H9 (cell line): ENCODE results near the gene TMEM150B. TPM values are rescaled to one million over a fixed set of nuclear protein-coding genes. Genes with fewer than 3 reads are reported as not detected.
"Not testable (repeated sequence)": the region's sequence is repeated elsewhere in the genome, so short reads cannot be mapped to it uniquely, and the experiment has no call there.

Experiments used
- DNase-seq: peaks from one replicate; pipeline ENCODE4 v3.0.0-alpha.2; 2017
- H2AFZ ChIP-seq: one replicate; pipeline ENCODE4 v1.6.1; 2013; ENCODE audit warnings: mild to moderate bottlenecking, low read length, control low read depth, moderate library complexity
- H2AK5ac ChIP-seq: 2 replicates; pipeline ENCODE4 v1.6.1; 2013; ENCODE audit warnings: low read length, control low read depth, mixed read lengths; ENCODE audit not compliant: insufficient read length
- H2BK120ac ChIP-seq: one replicate; pipeline ENCODE4 v1.6.1; 2013; ENCODE audit warnings: low read depth, mild to moderate bottlenecking, low read length, control low read depth, inconsistent platforms; ENCODE audit not compliant: poor library complexity, severe bottlenecking
- H2BK12ac ChIP-seq: 2 replicates; pipeline ENCODE4 v1.6.1; 2013; ENCODE audit warnings: low read length, control low read depth, mixed read lengths, low read depth; ENCODE audit not compliant: insufficient read length
- H2BK15ac ChIP-seq: 2 replicates; pipeline ENCODE4 v1.6.1; 2013; ENCODE audit warnings: low read depth, low read length, control low read depth
- H2BK20ac ChIP-seq: one replicate; pipeline ENCODE4 v1.6.1; 2013; ENCODE audit warnings: low read depth, mild to moderate bottlenecking, low read length, control low read depth, inconsistent platforms; ENCODE audit not compliant: poor library complexity, severe bottlenecking
- H2BK5ac ChIP-seq: 2 replicates; pipeline ENCODE4 v1.6.1; 2013; ENCODE audit warnings: low read length, control low read depth, mixed read lengths; ENCODE audit not compliant: insufficient read length
- H3K14ac ChIP-seq: 2 replicates; pipeline ENCODE4 v1.6.1; 2013; ENCODE audit warnings: low read length, control low read depth; ENCODE audit not compliant: insufficient read depth
- H3K18ac ChIP-seq: 2 replicates; pipeline ENCODE4 v1.6.1; 2013; ENCODE audit warnings: low read depth, mild to moderate bottlenecking, mixed read lengths, low read length, control low read depth; ENCODE audit not compliant: insufficient read length
- H3K23ac ChIP-seq: 2 replicates; pipeline ENCODE4 v1.6.1; 2013; ENCODE audit warnings: low read length, control low read depth, mixed read lengths, low read depth; ENCODE audit not compliant: insufficient read length
- H3K23me2 ChIP-seq: 2 replicates; pipeline ENCODE4 v1.6.1; 2013; ENCODE audit warnings: low read depth, mild to moderate bottlenecking, mixed read lengths, low read length, control low read depth; ENCODE audit not compliant: insufficient read length, poor library complexity, severe bottlenecking
- H3K27ac ChIP-seq: 2 replicates; pipeline ENCODE4 v1.5.1; 2013; ENCODE audit warnings: low read length, control low read depth, mixed read lengths, low read depth; ENCODE audit not compliant: insufficient read length
- H3K27me3 ChIP-seq: 2 replicates; pipeline ENCODE4 v1.6.1; 2013; ENCODE audit warnings: low read length, control low read depth, inconsistent platforms; ENCODE audit not compliant: insufficient read depth
- H3K4ac ChIP-seq: 2 replicates; pipeline ENCODE4 v1.6.1; 2013; ENCODE audit warnings: low read depth, mild to moderate bottlenecking, control low read depth, inconsistent platforms, low read length, moderate library complexity
- H3K4me1 ChIP-seq: 2 replicates; pipeline ENCODE4 v1.6.1; 2013; ENCODE audit warnings: low read length, control low read depth, inconsistent platforms; ENCODE audit not compliant: insufficient read depth
- H3K4me2 ChIP-seq: 2 replicates; pipeline ENCODE4 v1.6.1; 2013; ENCODE audit warnings: low read length, control low read depth, mixed read lengths; ENCODE audit not compliant: insufficient read length, insufficient read depth
- H3K56ac ChIP-seq: 2 replicates; pipeline ENCODE4 v1.6.1; 2013; ENCODE audit warnings: low read depth, mild to moderate bottlenecking, mixed read lengths, low read length, control low read depth; ENCODE audit not compliant: insufficient read length
- H3K79me1 ChIP-seq: 2 replicates; pipeline ENCODE4 v1.6.1; 2013; ENCODE audit warnings: low read depth, mild to moderate bottlenecking, moderate library complexity, low read length, control low read depth, inconsistent platforms; ENCODE audit not compliant: insufficient read depth, poor library complexity, severe bottlenecking
- H3K79me2 ChIP-seq: 2 replicates; pipeline ENCODE4 v1.6.1; 2013; ENCODE audit warnings: low read length, control low read depth, inconsistent platforms; ENCODE audit not compliant: insufficient read depth
- H3K9ac ChIP-seq: 2 replicates; pipeline ENCODE4 v1.6.1; 2013; ENCODE audit warnings: low read length, control low read depth, mixed read lengths; ENCODE audit not compliant: insufficient read length; ENCODE audit errors: extremely low read depth
- H3K9me3 ChIP-seq: one replicate; pipeline ENCODE4 v1.6.1; 2013; ENCODE audit warnings: low read depth, low read length, inconsistent platforms; ENCODE audit not compliant: control insufficient read depth
- H3T11ph ChIP-seq: one replicate; pipeline ENCODE4 v1.6.1; 2013; ENCODE audit warnings: mild to moderate bottlenecking, low read length, control low read depth, inconsistent platforms
- H4K20me1 ChIP-seq: one replicate; pipeline ENCODE4 v1.6.1; 2013; ENCODE audit not compliant: control insufficient read depth, insufficient read length, insufficient read depth
- H4K5ac ChIP-seq: 2 replicates; pipeline ENCODE4 v1.6.1; 2013; ENCODE audit warnings: low read depth, mild to moderate bottlenecking, mixed read lengths, low read length, control low read depth; ENCODE audit not compliant: insufficient read length
- H4K8ac ChIP-seq: replicated peaks from 2 replicates; pipeline ENCODE4 v1.6.1; 2013; ENCODE audit warnings: low read length, control low read depth, mixed read lengths, low read depth; ENCODE audit not compliant: insufficient read length
- H4K91ac ChIP-seq: 2 replicates; pipeline ENCODE4 v1.6.1; 2013; ENCODE audit warnings: low read depth, mild to moderate bottlenecking, moderate library complexity, mixed read lengths, low read length, control low read depth; ENCODE audit not compliant: insufficient read length
- H3K27ac Mint-ChIP-seq, 3 experiments: 2 replicates in 2 of 3; 3 replicates in 1 of 3; pipeline ENCODE4 v1.8.0; 2020 to 2021; ENCODE audit warnings: mixed read lengths in 3 of 3, mild to moderate bottlenecking in 1 of 3, moderate library complexity in 1 of 3
- H3K27me3 Mint-ChIP-seq: 2 replicates; pipeline ENCODE4 v1.8.0; 2021; ENCODE audit warnings: low read depth, mild to moderate bottlenecking, moderate library complexity, mixed read lengths
- H3K36me3 Mint-ChIP-seq, 3 experiments: 2 replicates in 2 of 3; 3 replicates in 1 of 3; pipeline ENCODE4 v1.8.0; 2020 to 2021; ENCODE audit warnings: low read depth in 3 of 3, mixed read lengths in 3 of 3; ENCODE audit not compliant: insufficient read depth in 1 of 3
- H3K4me1 Mint-ChIP-seq, 2 experiments: 2 replicates each; pipeline ENCODE4 v1.8.0; 2020; ENCODE audit warnings: mixed read lengths in 2 of 2
- H3K4me3 Mint-ChIP-seq, 2 experiments: 2 replicates in 1 of 2; 3 replicates in 1 of 2; pipeline ENCODE4 v1.8.0; 2020 to 2021; ENCODE audit warnings: mild to moderate bottlenecking in 2 of 2, mixed read lengths in 2 of 2, moderate library complexity in 1 of 2
- H3K9me3 Mint-ChIP-seq, 2 experiments: 2 replicates in 1 of 2; 3 replicates in 1 of 2; pipeline ENCODE4 v1.8.0; 2020; ENCODE audit warnings: mild to moderate bottlenecking in 2 of 2, mixed read lengths in 2 of 2, moderate library complexity in 1 of 2
- WGBS: extraction: QIAGEN DNeasy Blood & Tissue Kit; methylation state at CpG from one replicate; pipeline ENCODE4 v1.1.7; 2013; ENCODE audit warnings: missing lambda C conversion rate, low lambda C conversion rate, mixed read lengths; ENCODE audit not compliant: insufficient read length; ENCODE audit errors: extremely low coverage; 5-methylcytosine and 5-hydroxymethylcytosine counted together
- total RNA-seq: library from RNA; stranded (reverse); gene quantifications from 2 replicates; pipeline ENCODE4 v1.2.1, GENCODE V29; 2021
- TF ChIP-seq, protein P1 (sequence below): fragments of 200-600 bp; sonication (generic); conservative IDR thresholded peaks from 3 replicates; pipeline ENCODE4 v1.8.0; 2021; ENCODE audit warnings: antibody characterized with exemption, mild to moderate bottlenecking

The TMEM150B gene
- total RNA-seq, 1 experiment from 2014 or later: 0.63 TPM

DNA sequence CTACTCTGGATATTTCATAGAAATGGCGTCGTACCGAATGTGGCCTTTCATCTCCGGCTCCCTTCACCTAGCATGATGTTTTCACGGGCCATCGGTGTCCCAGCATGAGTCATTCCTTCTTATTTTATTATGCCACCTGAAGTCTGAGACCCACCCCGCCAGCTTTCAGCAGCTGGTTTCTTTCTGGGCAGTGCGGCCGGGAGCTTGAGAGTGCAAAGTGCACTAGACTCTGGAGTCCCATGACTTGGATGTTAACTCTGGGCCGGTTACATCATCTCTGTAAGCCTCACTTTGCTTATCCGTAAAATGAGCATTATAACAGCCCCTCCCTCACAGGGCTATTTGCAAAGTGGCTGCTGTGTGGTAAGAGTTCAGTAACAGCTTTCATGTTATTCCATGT is 8.7 kb upstream of the TMEM150B start:
- Histone ChIP-seq H4K5ac (no peak overlapping the region), H3K18ac (no peak overlapping the region), H3K27me3 (no peaks in the 10 kb centered on the region; the same call in 1 of the 2 replicates), H3K27ac (no peak overlapping the region), H3K56ac (no peak overlapping the region), H2BK20ac (no peak overlapping the region), H4K91ac (no peak overlapping the region), H3K9me3 (no peaks in the 10 kb centered on the region), H2AK5ac (no peak overlapping the region), H3K4me2 (no peak overlapping the region), H3K79me1 (no peaks in the 10 kb centered on the region), H3K79me2 (no peaks in the 10 kb centered on the region), H3K9ac (no peak overlapping the region), H4K8ac (no peak overlapping the region), H4K20me1 (no peaks in the 10 kb centered on the region), H3K23ac (no peak overlapping the region), H2BK15ac (no peak overlapping the region), H2BK5ac (no peak overlapping the region), H2AFZ (no peak overlapping the region), H2BK120ac (no peak overlapping the region), H3K14ac (no peak overlapping the region), H3K4me1 (no peaks in the 10 kb centered on the region; the same call in 1 of the 2 replicates), H3T11ph (no peak overlapping the region), H3K23me2 (peaks cover 5% of the 10 kb centered on the region), H3K4ac (no peak overlapping the region), H2BK12ac (no peak overlapping the region)
- H3K9me3 Mint-ChIP-seq: no peaks in the 10 kb centered on the region; a peak in 2 of 5 replicates
- WGBS: no CpG with 5 or more reads among the region's 11 CpGs
- TF ChIP-seq, protein P1, sequence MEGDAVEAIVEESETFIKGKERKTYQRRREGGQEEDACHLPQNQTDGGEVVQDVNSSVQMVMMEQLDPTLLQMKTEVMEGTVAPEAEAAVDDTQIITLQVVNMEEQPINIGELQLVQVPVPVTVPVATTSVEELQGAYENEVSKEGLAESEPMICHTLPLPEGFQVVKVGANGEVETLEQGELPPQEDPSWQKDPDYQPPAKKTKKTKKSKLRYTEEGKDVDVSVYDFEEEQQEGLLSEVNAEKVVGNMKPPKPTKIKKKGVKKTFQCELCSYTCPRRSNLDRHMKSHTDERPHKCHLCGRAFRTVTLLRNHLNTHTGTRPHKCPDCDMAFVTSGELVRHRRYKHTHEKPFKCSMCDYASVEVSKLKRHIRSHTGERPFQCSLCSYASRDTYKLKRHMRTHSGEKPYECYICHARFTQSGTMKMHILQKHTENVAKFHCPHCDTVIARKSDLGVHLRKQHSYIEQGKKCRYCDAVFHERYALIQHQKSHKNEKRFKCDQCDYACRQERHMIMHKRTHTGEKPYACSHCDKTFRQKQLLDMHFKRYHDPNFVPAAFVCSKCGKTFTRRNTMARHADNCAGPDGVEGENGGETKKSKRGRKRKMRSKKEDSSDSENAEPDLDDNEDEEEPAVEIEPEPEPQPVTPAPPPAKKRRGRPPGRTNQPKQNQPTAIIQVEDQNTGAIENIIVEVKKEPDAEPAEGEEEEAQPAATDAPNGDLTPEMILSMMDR: no peak
- 0 out of 7 replicates have a peak overlapping the region, but pooled peaks of 1 of the 3 experiments have one; percentile 1 for H3K27ac Mint-ChIP-seq
- no peak overlapping the region for H3K4me3 Mint-ChIP-seq
- peaks cover 0 to 1% (median 0%) of the 10 kb centered on the region in 3 experiments; a peak in 1 of 7 replicates for H3K36me3 Mint-ChIP-seq
- no peak for DNase-seq
- H3K27me3 Mint-ChIP-seq: peaks cover 41% of the 10 kb centered on the region
- peaks cover 5 to 12% of the 10 kb centered on the region in 2 experiments for H3K4me1 Mint-ChIP-seq

DNA sequence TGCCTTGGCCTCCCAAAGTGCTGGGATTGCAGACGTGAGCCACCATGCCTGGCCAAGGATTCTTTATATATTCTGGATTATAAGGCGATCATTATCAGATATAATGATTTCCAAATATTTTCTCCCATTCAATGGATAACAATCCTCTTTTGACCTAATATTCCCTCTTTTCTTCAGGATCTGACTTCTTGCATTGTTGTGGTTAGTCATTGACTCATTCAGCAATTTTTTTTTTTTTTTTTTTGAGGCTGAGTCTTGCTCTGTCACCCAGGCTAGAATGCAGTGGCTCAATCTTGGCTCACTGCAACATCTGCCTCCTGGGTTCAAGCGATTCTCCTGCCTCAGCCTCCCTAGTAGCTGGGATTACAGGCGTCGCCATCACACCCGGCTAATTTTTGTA is 4.7 kb upstream of the TMEM150B start:
- WGBS: no CpG with 5 or more reads among the region's 6 CpGs
- H3K9me3 ChIP-seq, H3K18ac ChIP-seq, DNase-seq, H3K4me2 ChIP-seq, H4K8ac ChIP-seq, H3T11ph ChIP-seq, H3K9ac ChIP-seq, H3K27ac Mint-ChIP-seq, H3K79me2 ChIP-seq, H4K91ac ChIP-seq, H3K23ac ChIP-seq, H3K4me3 Mint-ChIP-seq, H3K23me2 ChIP-seq, H2AK5ac ChIP-seq, H3K27ac ChIP-seq, H3K79me1 ChIP-seq, H2BK5ac ChIP-seq, H2BK20ac ChIP-seq, H2BK15ac ChIP-seq, H3K4me1 Mint-ChIP-seq, H2AFZ ChIP-seq, H2BK120ac ChIP-seq, H3K4ac ChIP-seq, H3K36me3 Mint-ChIP-seq, H4K5ac ChIP-seq, H2BK12ac ChIP-seq, H3K56ac ChIP-seq, H4K20me1 ChIP-seq, H3K14ac ChIP-seq, H3K9me3 Mint-ChIP-seq, H3K27me3 ChIP-seq, H3K4me1 ChIP-seq: not testable (repeated sequence)
- peaks cover 29% of the 10 kb centered on the region for H3K27me3 Mint-ChIP-seq
